Tibial nerve (tissue), 4 donors: Measurements from ENCODE around the gene NFATC2. TPM values are rescaled to one million over a fixed set of nuclear protein-coding genes. Genes with fewer than 3 reads are reported as not detected.

Experiments
- DNase-seq, 2 donors: peaks; one replicate each; pipeline ENCODE4 v3.0.0-alpha.2; 2019; ENCODE audit warnings: low spot score in 2 of 2
- H3K27ac ChIP-seq, 4 donors: fragments of 200-600 bp; sonication (generic) in 3 of 4; one replicate each; pipeline ENCODE4 v1.5.1; 2017 to 2019; ENCODE audit warnings: mild to moderate bottlenecking in 1 of 4
- H3K27me3 ChIP-seq, 2 donors: fragments of 200-600 bp; sonication (generic) in 1 of 2; one replicate each; pipeline versions ENCODE4 v1.5.1 to v1.6.0; 2017 to 2019
- H3K36me3 ChIP-seq, 3 donors: fragments of 200-600 bp; sonication (generic); one replicate each; pipeline ENCODE4 v1.5.1; 2018 to 2019
- H3K4me1 ChIP-seq, 4 donors: fragments of 200-600 bp; sonication (generic) in 3 of 4; one replicate each; pipeline ENCODE4 v1.5.1; 2017 to 2019
- H3K4me3 ChIP-seq, 4 donors: fragments of 200-600 bp; sonication (generic) in 3 of 4; one replicate each; pipeline ENCODE4 v1.5.1; 2017 to 2019; ENCODE audit warnings: mild to moderate bottlenecking in 1 of 4, moderate library complexity in 1 of 4
- H3K9me3 ChIP-seq, 4 donors: fragments of 200-600 bp; sonication (generic) in 3 of 4; one replicate each; pipeline ENCODE4 v1.5.1; 2017 to 2019
- EP300 ChIP-seq, 2 donors: sonication (generic); formaldehyde crosslinking; IDR thresholded peaks; one replicate each; pipeline ENCODE4 v1.6.1; 2017; ENCODE audit warnings: antibody characterized with exemption in 2 of 2, mild to moderate bottlenecking in 1 of 2
- POLR2A ChIP-seq, 2 donors: fragments of 450-650 bp; IDR thresholded peaks; one replicate each; pipeline ENCODE4 v1.6.1; 2017; ENCODE audit warnings: antibody characterized with exemption in 2 of 2, mild to moderate bottlenecking in 2 of 2, moderate library complexity in 2 of 2
- WGBS, 2 donors: methylation state at CpG; one replicate each; pipeline ENCODE4 v1.1.5; 2018; 5-methylcytosine and 5-hydroxymethylcytosine counted together
- total RNA-seq, 4 donors: library from RNA; depleted of rRNA; stranded (reverse); fragments of >200 nt; gene quantifications; one replicate each; pipeline ENCODE4 v1.1.0, GENCODE V29; 2016
- TF ChIP-seq, protein P1 (sequence below), 5 experiments: fragments of 200-600 bp in 3 of 5; fragments of 450-650 bp in 2 of 5; sonication (generic) in 3 of 5; IDR thresholded peaks; one replicate each; pipeline ENCODE4 v1.5.1; 2016 to 2019; ENCODE audit warnings: antibody characterized with exemption in 5 of 5, mild to moderate bottlenecking in 3 of 5, moderate library complexity in 2 of 5

The NFATC2 gene
- total RNA-seq, 4 donors from 2014 or later, result 6.0 to 11.5 (median 7.7) TPM

DNA sequence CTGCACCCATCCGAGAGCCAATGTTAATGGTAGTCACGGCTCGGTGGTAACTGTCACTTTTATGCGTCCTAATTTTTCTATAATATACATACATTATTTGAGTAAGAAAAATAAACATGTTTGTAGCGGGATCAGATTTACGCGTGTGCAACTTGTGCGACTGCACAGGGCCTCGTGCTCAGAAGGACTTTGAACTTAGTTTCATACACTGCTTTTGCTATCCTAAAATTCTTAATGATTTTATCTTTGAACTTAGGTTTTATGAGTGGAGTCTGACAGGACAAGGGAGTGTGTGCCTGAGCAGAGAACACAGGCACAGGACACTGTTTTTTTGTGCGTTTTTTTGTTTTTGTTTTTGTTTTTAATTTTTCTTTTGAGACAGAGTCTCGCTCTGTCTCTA, 189.7 kb downstream of the NFATC2 start:
- peaks cover 0 to 17% (median 0%) of the 10 kb centered on the region in 4 donors for H3K4me1 ChIP-seq
- H3K27me3 ChIP-seq, result no peaks in the 10 kb centered on the region
- H3K27ac ChIP-seq, result no peak overlapping the region
- no peaks in the 10 kb centered on the region for H3K9me3 ChIP-seq
- TF ChIP-seq EP300 (IDR thresholded peaks at IDR 0.05), result no peak
- TF ChIP-seq, protein P1, sequence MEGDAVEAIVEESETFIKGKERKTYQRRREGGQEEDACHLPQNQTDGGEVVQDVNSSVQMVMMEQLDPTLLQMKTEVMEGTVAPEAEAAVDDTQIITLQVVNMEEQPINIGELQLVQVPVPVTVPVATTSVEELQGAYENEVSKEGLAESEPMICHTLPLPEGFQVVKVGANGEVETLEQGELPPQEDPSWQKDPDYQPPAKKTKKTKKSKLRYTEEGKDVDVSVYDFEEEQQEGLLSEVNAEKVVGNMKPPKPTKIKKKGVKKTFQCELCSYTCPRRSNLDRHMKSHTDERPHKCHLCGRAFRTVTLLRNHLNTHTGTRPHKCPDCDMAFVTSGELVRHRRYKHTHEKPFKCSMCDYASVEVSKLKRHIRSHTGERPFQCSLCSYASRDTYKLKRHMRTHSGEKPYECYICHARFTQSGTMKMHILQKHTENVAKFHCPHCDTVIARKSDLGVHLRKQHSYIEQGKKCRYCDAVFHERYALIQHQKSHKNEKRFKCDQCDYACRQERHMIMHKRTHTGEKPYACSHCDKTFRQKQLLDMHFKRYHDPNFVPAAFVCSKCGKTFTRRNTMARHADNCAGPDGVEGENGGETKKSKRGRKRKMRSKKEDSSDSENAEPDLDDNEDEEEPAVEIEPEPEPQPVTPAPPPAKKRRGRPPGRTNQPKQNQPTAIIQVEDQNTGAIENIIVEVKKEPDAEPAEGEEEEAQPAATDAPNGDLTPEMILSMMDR (IDR thresholded peaks at IDR 0.05), result no peak
- TF ChIP-seq POLR2A (IDR thresholded peaks at IDR 0.05), result no peak
- H3K4me3 ChIP-seq, result no peak overlapping the region
- no peak for DNase-seq
- no peaks in the 10 kb centered on the region for H3K36me3 ChIP-seq
- WGBS, 2 donors, result 93 to 96% methylated on average over 11 of the region's 11 CpGs

DNA sequence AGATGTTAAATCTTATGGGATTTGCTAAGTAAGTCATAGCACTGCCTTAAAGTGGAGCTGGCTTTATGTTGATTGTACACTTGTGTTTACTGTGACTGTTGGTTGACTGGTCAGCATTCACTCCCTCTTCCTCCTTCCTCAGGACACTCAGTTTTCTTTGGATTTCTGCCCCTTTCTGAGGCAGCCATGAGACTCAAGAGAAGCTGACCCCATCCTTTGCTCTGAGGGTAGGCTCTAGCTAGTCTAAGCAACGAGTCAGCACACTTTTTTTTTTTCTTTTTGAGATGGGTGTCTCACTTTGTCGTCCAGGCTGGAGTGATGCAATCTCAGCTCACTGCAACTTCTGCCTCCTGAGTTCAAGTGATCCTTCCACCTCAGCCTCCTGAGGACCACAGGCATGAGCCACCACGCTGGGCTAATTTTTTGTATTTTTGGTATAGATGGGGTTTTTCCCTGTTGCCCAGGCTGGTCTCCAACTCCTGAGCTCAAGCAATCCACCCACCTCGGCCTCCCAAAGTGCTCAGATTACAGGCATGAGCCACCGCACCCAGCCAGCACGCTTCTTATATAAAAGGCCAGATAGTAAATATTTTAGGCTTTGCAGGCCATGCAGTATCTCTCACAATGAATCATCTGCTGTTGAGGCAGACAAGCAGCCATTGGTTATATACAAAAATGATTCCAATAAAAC, 191.4 kb downstream of the NFATC2 start:
- WGBS, 2 donors, result 60 to 62% methylated on average over 6 of the region's 6 CpGs
- no peak for TF ChIP-seq POLR2A (IDR thresholded peaks at IDR 0.05)
- no peak for TF ChIP-seq EP300 (IDR thresholded peaks at IDR 0.05)
- TF ChIP-seq, protein P1 (IDR thresholded peaks at IDR 0.05), result no peak
- H3K36me3 ChIP-seq, result no peaks in the 10 kb centered on the region
- DNase-seq, result no peak
- no peak overlapping the region for H3K4me3 ChIP-seq
- H3K9me3 ChIP-seq, result no peaks in the 10 kb centered on the region
- H3K27me3 ChIP-seq, result no peaks in the 10 kb centered on the region
- H3K4me1 ChIP-seq, result peaks cover 0 to 26% (median 0%) of the 10 kb centered on the region in 4 donors
- no peak overlapping the region for H3K27ac ChIP-seq

DNA sequence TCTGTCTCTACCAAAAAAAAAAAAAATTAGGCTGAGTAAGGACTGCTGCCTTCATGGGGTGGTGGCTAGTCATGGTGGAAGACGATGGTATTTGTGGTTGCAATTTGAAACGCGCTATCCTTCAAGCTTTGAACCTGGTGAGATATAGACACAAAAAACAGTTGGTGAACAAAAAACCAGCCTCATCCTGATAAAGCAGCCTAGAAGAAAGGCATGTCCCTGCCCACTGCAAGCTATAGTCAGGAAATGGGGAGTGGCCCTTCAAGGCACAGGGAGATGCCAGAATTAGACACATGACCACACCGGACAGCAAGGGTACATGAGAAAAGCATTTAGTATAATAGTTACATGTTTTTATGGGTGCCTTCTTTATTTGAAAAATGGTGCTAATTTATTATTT, 193.6 kb downstream of the NFATC2 start:
- H3K36me3 ChIP-seq, result no peaks in the 10 kb centered on the region
- 87 to 95% methylated on average over 4 of the region's 4 CpGs for WGBS, 2 donors
- no peak for DNase-seq
- TF ChIP-seq EP300 (IDR thresholded peaks at IDR 0.05), result no peak
- no peak overlapping the region for H3K27ac ChIP-seq
- peaks cover 0 to 24% (median 0%) of the 10 kb centered on the region in 4 donors for H3K4me1 ChIP-seq
- no peak overlapping the region for H3K4me3 ChIP-seq
- H3K9me3 ChIP-seq, result no peaks in the 10 kb centered on the region
- H3K27me3 ChIP-seq, result no peaks in the 10 kb centered on the region

DNA sequence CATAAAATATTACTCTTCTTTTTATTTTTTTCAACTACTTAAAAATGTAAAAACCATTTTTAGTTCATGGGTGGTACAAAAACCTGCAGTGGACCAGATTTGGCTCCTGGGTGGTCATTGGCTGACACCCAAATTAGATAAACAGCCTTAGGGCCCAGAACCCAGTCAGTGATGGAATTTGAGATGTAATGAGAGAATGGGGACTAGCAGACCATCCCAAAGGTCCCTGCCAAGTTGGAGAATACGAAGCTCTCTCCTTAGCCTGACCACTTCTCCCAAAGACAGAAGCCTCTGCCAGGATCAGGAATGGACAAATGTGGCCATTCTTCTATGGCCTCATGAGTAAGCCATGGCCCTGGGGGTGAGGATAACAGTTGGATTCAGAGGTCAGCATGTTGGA, 194.7 kb downstream of the NFATC2 start:
- H3K9me3 ChIP-seq, result peaks cover 0 to 6% (median 0%) of the 10 kb centered on the region in 4 donors
- no peak overlapping the region for H3K27ac ChIP-seq
- H3K4me1 ChIP-seq, result peaks cover 0 to 20% (median 0%) of the 10 kb centered on the region in 4 donors
- no peaks in the 10 kb centered on the region for H3K36me3 ChIP-seq
- no peaks in the 10 kb centered on the region for H3K27me3 ChIP-seq
- no peak overlapping the region for H3K4me3 ChIP-seq
- no peak for DNase-seq
- TF ChIP-seq, protein P1 (IDR thresholded peaks at IDR 0.05), result no peak
- no peak for TF ChIP-seq EP300 (IDR thresholded peaks at IDR 0.05)
- no peak for TF ChIP-seq POLR2A (IDR thresholded peaks at IDR 0.05)
- WGBS, 2 donors, result 64 to 67% methylated on average over 1 of the region's 1 CpG

DNA sequence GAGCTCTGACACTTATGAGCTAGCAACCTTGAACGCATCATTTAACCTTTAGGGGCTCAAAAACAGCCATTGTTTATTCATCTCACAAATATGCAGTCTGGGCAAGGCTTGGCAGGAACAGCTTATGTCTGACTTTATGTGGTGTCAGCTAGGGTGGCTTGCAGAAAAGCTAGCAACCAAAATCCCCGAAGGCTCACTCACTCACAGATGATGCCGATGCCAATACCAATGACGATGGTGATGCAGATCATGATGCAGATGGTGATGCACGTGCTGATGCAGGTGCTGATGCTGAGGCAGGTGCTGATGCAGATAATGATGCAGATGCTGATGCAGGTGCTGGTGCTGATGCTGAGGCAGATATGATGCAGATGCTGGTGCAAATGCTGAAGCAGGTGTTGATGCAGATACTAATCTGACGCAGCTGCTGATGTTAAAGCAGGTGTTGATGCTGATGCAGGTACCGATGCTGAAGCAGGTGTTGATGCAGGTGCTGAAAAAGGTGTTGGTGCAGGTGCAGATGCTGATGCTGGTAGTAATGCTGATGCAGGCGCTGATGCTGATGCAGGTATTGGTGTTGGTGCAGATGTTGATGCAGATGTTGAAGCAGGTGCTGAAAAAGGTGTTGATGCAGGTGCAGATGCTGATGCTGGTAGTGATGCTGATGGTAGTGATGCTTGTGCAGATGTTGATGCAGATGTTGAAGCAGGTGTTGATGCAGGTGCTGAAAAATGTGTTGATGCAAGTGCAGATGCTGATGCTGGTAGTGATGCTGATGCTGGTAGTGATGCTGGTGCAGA, 195.6 kb downstream of the NFATC2 start:
- TF ChIP-seq POLR2A (IDR thresholded peaks at IDR 0.05) (no peak), EP300 (IDR thresholded peaks at IDR 0.05) (no peak)
- TF ChIP-seq, protein P1 (IDR thresholded peaks at IDR 0.05), result no peak
- Histone ChIP-seq H3K36me3 (no peaks in the 10 kb centered on the region), H3K4me1 (peaks cover 0 to 20% (median 0%) of the 10 kb centered on the region in 4 donors), H3K27me3 (no peaks in the 10 kb centered on the region), H3K27ac (no peak overlapping the region), H3K9me3 (peaks cover 0 to 6% (median 0%) of the 10 kb centered on the region in 4 donors), H3K4me3 (no peak overlapping the region)
- DNase-seq, result no peak
- WGBS, 2 donors, result 51 to 61% methylated on average over 8 of the region's 8 CpGs
